Heart left ventricle (tissue), 16 donors: ENCODE results near the gene FUT8. TPM values are rescaled to one million over a fixed set of nuclear protein-coding genes. Genes with fewer than 3 reads are reported as not detected.

ENCODE experiments used
- ATAC-seq, 4 donors: fragments of 200-7000 bp; cut with Tn5 transposase; one replicate each; pipeline ENCODE4 v1.9.1; 2020 to 2022; ENCODE audit warnings: moderate library complexity in 4 of 4, mild to moderate bottlenecking in 3 of 4, moderate number of reproducible peaks in 1 of 4
- DNase-seq, 5 donors: peaks; one replicate each; pipeline ENCODE4 v3.0.0-alpha.2; 2020
- H3K27ac ChIP-seq, 12 donors: fragments of 200-600 bp; sonication (generic) in 4 of 12; one replicate each; pipeline versions ENCODE4 v1.5.0 to v1.8.0; 2016 to 2022; ENCODE audit warnings: mild to moderate bottlenecking in 2 of 12
- H3K27me3 ChIP-seq, 9 donors: fragments of 200-600 bp; sonication (generic) in 2 of 9; one replicate each; pipeline versions ENCODE4 v1.5.1 to v1.8.0; 2016 to 2022; ENCODE audit warnings: mild to moderate bottlenecking in 3 of 9
- H3K36me3 ChIP-seq, 9 donors: fragments of 200-600 bp; sonication (generic) in 2 of 9; one replicate each; pipeline versions ENCODE4 v1.5.0 to v1.8.0; 2018 to 2022; ENCODE audit warnings: mild to moderate bottlenecking in 2 of 9
- H3K4me1 ChIP-seq, 12 donors: fragments of 200-600 bp; sonication (generic) in 4 of 12; one replicate each; pipeline versions ENCODE4 v1.5.0 to v1.8.0; 2016 to 2022; ENCODE audit warnings: mild to moderate bottlenecking in 3 of 12
- H3K4me3 ChIP-seq, 12 donors: fragments of 200-600 bp; sonication (generic) in 4 of 12; one replicate each; pipeline versions ENCODE4 v1.5.0 to v1.8.0; 2017 to 2022; ENCODE audit warnings: mild to moderate bottlenecking in 9 of 12, moderate library complexity in 4 of 12
- H3K9me3 ChIP-seq, 12 donors: fragments of 200-600 bp; sonication (generic) in 4 of 12; one replicate each; pipeline versions ENCODE4 v1.5.0 to v1.8.0; 2016 to 2022; ENCODE audit warnings: mild to moderate bottlenecking in 1 of 12
- POLR2A ChIP-seq, 2 donors: fragments of 450-650 bp; IDR thresholded peaks; one replicate each; pipeline ENCODE4 v1.6.1; 2017; ENCODE audit warnings: antibody characterized with exemption in 2 of 2, mild to moderate bottlenecking in 2 of 2, moderate library complexity in 2 of 2
- WGBS, 4 donors: extraction: QIAGEN DNeasy Blood & Tissue Kit in 2 of 4; methylation state at CpG; one replicate each; pipeline versions ENCODE4 v1.1.5 to v1.1.7; 2013 to 2018; 5-methylcytosine and 5-hydroxymethylcytosine counted together
- intact Hi-C, 10 donors: fragments of 100-400 bp; cut with DNase I; formaldehyde crosslinking; loops; one replicate each; pipeline versions ENCODE4 v1.11.1 to v1.14.2; 2022
- polyA plus RNA-seq, 2 donors: library from polyadenylated mRNA; stranded (reverse); fragments of 200-250 nt; gene quantifications; one replicate each; pipeline ENCODE4 v1.2.3, GENCODE V29; 2013
- total RNA-seq, 9 donors: library from RNA; depleted of rRNA in 2 of 9; stranded (reverse); fragments of >200 nt in 2 of 9; fragmentation: NEBNext Ultra II Directional in 3 of 9; extraction: Animal tissue kit (Norgen Biotek cat#: 25700) in 3 of 9; gene quantifications; one replicate each; pipeline versions ENCODE4 v1.1.0 to v1.2.4, GENCODE V29; 2016 to 2023
- TF ChIP-seq, protein P1 (sequence below), 12 donors: fragments of 200-600 bp; sonication (generic) in 4 of 12; IDR thresholded peaks; one replicate each; pipeline versions ENCODE4 v1.5.0 to v1.8.0; 2018 to 2022; ENCODE audit warnings: antibody characterized with exemption in 12 of 12, mild to moderate bottlenecking in 5 of 12
- donor health status: ischemic (EF 13 %, LVEDD 7.1; RV severe dilation, severe dysfunction).
- donor health status: healthy with polysubstance abuse.
- donor health status: DM: no; HTN: yes; CAD: no.
- donor health status: DM: no; HTN: no; CAD: no.
- donor health status: ischemic (EF 25% LVEDD 6.9; RV normal size, moderate dysfunction).
- donor health status: ischemic (EF 25% LVEDD 5.7; RV mildly dilated, moderate dysfunction).
- donor health status: healthy.
- donor health status: DM: yes; HTN: yes; CAD: no.
- donor health status: ischemic (EF 35%, LVEDD 5.7; RV mildly dilated, moderate dysfunction).
- donor health status: nonischemic (EF 11% LVEDD 7.7; RV severe dilation, severe dysfunction).
- donor health status: DM: yes; HTN: yes; CAD: no.
- donor health status: PGD.
- donor health status: ischemic (EF 29% LVEDD 5.4; RV normal size, mild dysfunction).
- donor health status: nonischemic (EF 23%, LVEDD 6.1; RV moderate dilation, normal function).

FUT8 gene
- total and polyA plus RNA-seq, 11 donors, result 2.8 to 17.3 (median 11.2) TPM

- DNase-seq, result no peak
- Histone ChIP-seq H3K4me3 (no peak overlapping the region), H3K36me3 (no peaks in the 10 kb centered on the region), H3K4me1 (no peaks in the 10 kb centered on the region), H3K27me3 (no peaks in the 10 kb centered on the region), H3K27ac (no peak overlapping the region), H3K9me3 (peaks cover 0 to 6% (median 0%) of the 10 kb centered on the region in 12 donors)
- TF ChIP-seq, protein P1, sequence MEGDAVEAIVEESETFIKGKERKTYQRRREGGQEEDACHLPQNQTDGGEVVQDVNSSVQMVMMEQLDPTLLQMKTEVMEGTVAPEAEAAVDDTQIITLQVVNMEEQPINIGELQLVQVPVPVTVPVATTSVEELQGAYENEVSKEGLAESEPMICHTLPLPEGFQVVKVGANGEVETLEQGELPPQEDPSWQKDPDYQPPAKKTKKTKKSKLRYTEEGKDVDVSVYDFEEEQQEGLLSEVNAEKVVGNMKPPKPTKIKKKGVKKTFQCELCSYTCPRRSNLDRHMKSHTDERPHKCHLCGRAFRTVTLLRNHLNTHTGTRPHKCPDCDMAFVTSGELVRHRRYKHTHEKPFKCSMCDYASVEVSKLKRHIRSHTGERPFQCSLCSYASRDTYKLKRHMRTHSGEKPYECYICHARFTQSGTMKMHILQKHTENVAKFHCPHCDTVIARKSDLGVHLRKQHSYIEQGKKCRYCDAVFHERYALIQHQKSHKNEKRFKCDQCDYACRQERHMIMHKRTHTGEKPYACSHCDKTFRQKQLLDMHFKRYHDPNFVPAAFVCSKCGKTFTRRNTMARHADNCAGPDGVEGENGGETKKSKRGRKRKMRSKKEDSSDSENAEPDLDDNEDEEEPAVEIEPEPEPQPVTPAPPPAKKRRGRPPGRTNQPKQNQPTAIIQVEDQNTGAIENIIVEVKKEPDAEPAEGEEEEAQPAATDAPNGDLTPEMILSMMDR (IDR thresholded peaks at IDR 0.05), result no peak
- no peak for TF ChIP-seq POLR2A (IDR thresholded peaks at IDR 0.05)
- no peak for ATAC-seq
- intact Hi-C loops, result no loop called here
- 85 to 97% (median 91%) methylated on average over 3 of the region's 3 CpGs for WGBS, 4 donors
These were observed 29.9 kb upstream of the FUT8 start for GRCh38 chr14:65382586-65382985.

- Histone ChIP-seq H3K4me1 (no peaks in the 10 kb centered on the region), H3K36me3 (no peaks in the 10 kb centered on the region), H3K4me3 (no peak overlapping the region), H3K27ac (no peak overlapping the region), H3K9me3 (no peaks in the 10 kb centered on the region), H3K27me3 (no peaks in the 10 kb centered on the region)
- TF ChIP-seq, protein P1 (IDR thresholded peaks at IDR 0.05), result no peak
- no peak for TF ChIP-seq POLR2A (IDR thresholded peaks at IDR 0.05)
- intact Hi-C loops, result no loop called here
- ATAC-seq (no peak), DNase-seq (no peak)
- WGBS, 4 donors, result 82 to 88% (median 82%) methylated on average over 6 of the region's 6 CpGs
These were observed 25.4 kb upstream of the FUT8 start for GRCh38 chr14:65387171-65387570.

DNA sequence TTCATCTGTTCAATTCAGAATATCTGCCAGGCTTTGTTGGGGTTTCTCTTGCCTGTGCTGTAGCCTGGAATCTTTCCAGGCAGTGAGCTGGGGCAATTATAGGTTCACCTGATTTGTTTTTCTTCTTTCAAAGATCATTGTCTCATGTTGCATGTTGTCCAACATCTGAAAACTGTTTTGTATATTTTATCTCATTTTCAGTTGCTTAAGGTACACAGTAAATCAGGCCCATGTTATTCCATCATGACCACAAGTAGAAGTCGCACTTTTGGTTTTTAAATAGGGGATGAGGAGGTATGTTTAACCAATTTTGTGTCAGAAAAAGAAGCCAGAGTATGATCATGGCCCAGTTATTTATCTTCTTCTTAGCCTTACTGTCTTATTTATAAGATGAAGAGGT lies 24.9 kb upstream of the FUT8 start:
- no peak for TF ChIP-seq POLR2A (IDR thresholded peaks at IDR 0.05)
- TF ChIP-seq, protein P1 (IDR thresholded peaks at IDR 0.05), result no peak
- Histone ChIP-seq H3K27me3 (no peaks in the 10 kb centered on the region), H3K36me3 (no peaks in the 10 kb centered on the region), H3K4me1 (no peaks in the 10 kb centered on the region), H3K27ac (no peak overlapping the region), H3K4me3 (no peak overlapping the region), H3K9me3 (no peaks in the 10 kb centered on the region)
- DNase-seq, result no peak
- 92 to 97% (median 95%) methylated on average over 1 of the region's 1 CpG for WGBS, 4 donors
- intact Hi-C loops, result no loop called here
- ATAC-seq, result no peak

- Histone ChIP-seq H3K4me1 (no peaks in the 10 kb centered on the region), H3K36me3 (no peaks in the 10 kb centered on the region), H3K4me3 (no peak overlapping the region), H3K9me3 (peaks cover 0 to 19% (median 6%) of the 10 kb centered on the region in 12 donors), H3K27ac (no peak overlapping the region), H3K27me3 (no peaks in the 10 kb centered on the region)
- 67 to 76% (median 72%) methylated on average over 4 of the region's 4 CpGs for WGBS, 4 donors
- TF ChIP-seq, protein P1 (IDR thresholded peaks at IDR 0.05), result no peak
- TF ChIP-seq POLR2A (IDR thresholded peaks at IDR 0.05), result no peak
- no peak for ATAC-seq
- intact Hi-C loops, result no loop called here
- no peak for DNase-seq
These were observed 20.2 kb upstream of the FUT8 start for GRCh38 chr14:65392296-65392695.
